ENCODE data around the gene HMGN1.

The HMGN1 gene

GRCh38 chr21:39330001-39330400, 18.9 kb downstream of the HMGN1 start:
- peaks cover 13% of the 10 kb centered on the region for H3K4me1 ChIP-seq (ENCODE audit: control insufficient read depth, insufficient read depth, low read length)
- no peak overlapping the region for H3K4me3 ChIP-seq (ENCODE audit: low read depth, low read length)
- no peak overlapping the region for H3K27ac ChIP-seq (ENCODE audit: low read depth, low read length)
- no peaks in the 10 kb centered on the region for H3K27me3 ChIP-seq (ENCODE audit: control insufficient read depth, insufficient read depth, low read length)
- H3K9ac ChIP-seq (ENCODE audit: low read length): no peak overlapping the region
- H3K36me3 ChIP-seq (ENCODE audit: control insufficient read depth, insufficient read depth, low read length): no peaks in the 10 kb centered on the region
- no peaks in the 10 kb centered on the region for H3K9me3 ChIP-seq (ENCODE audit: control insufficient read depth, insufficient read depth, low read depth, low read length)

GRCh38 chr21:39327727-39328126, 21.2 kb downstream of the HMGN1 start:
- no peaks in the 10 kb centered on the region for H3K9me3 ChIP-seq (ENCODE audit: control insufficient read depth, insufficient read depth, low read depth, low read length)
- no peak overlapping the region for H3K4me3 ChIP-seq (ENCODE audit: low read depth, low read length)
- H3K4me1 ChIP-seq (ENCODE audit: control insufficient read depth, insufficient read depth, low read length): peaks cover 13% of the 10 kb centered on the region
- H3K27me3 ChIP-seq (ENCODE audit: control insufficient read depth, insufficient read depth, low read length): no peaks in the 10 kb centered on the region
- no peak overlapping the region for H3K27ac ChIP-seq (ENCODE audit: low read depth, low read length)
- no peaks in the 10 kb centered on the region for H3K36me3 ChIP-seq (ENCODE audit: control insufficient read depth, insufficient read depth, low read length)
- H3K9ac ChIP-seq (ENCODE audit: low read length): no peak overlapping the region

GRCh38 chr21:39326607-39327307, 22.1 kb downstream of the HMGN1 start:
- Histone ChIP-seq H3K9ac (ENCODE audit: low read length) (no peak overlapping the region), H3K9me3 (ENCODE audit: control insufficient read depth, insufficient read depth, low read depth, low read length) (no peaks in the 10 kb centered on the region)

GRCh38 chr21:39325458-39325857, 23.4 kb downstream of the HMGN1 start:
- H3K4me1 ChIP-seq (ENCODE audit: control insufficient read depth, insufficient read depth, low read length): peaks cover 6% of the 10 kb centered on the region; the same call in 1 of the 2 replicates
- no peak overlapping the region for H3K9ac ChIP-seq (ENCODE audit: low read length)
- no peak overlapping the region for H3K27ac ChIP-seq (ENCODE audit: low read depth, low read length)

More at GRCh38 chr21:39326607-39327307, 22.1 kb downstream of the HMGN1 start:
- Histone ChIP-seq H3K4me1 (ENCODE audit: control insufficient read depth, insufficient read depth, low read length) (peaks cover 8% of the 10 kb centered on the region), H3K27me3 (ENCODE audit: control insufficient read depth, insufficient read depth, low read length) (no peaks in the 10 kb centered on the region), H3K27ac (ENCODE audit: low read depth, low read length) (no peak overlapping the region), H3K4me3 (ENCODE audit: low read depth, low read length) (no peak overlapping the region), H3K36me3 (ENCODE audit: control insufficient read depth, insufficient read depth, low read length) (no peaks in the 10 kb centered on the region)

GRCh38 chr21:39321424-39321823, 27.5 kb downstream of the HMGN1 start:
- H3K9ac ChIP-seq (ENCODE audit: low read length): no peak overlapping the region
- no peaks in the 10 kb centered on the region for H3K9me3 ChIP-seq (ENCODE audit: control insufficient read depth, insufficient read depth, low read depth, low read length)
- peaks cover 4% of the 10 kb centered on the region; the same call in 1 of the 2 replicates for H3K4me1 ChIP-seq (ENCODE audit: control insufficient read depth, insufficient read depth, low read length)
- H3K36me3 ChIP-seq (ENCODE audit: control insufficient read depth, insufficient read depth, low read length): no peaks in the 10 kb centered on the region
- H3K4me3 ChIP-seq (ENCODE audit: low read depth, low read length): no peak overlapping the region
- H3K27ac ChIP-seq (ENCODE audit: low read depth, low read length): no peak overlapping the region
- H3K27me3 ChIP-seq (ENCODE audit: control insufficient read depth, insufficient read depth, low read length): no peaks in the 10 kb centered on the region

More at GRCh38 chr21:39325458-39325857, 23.4 kb downstream of the HMGN1 start:
- Histone ChIP-seq H3K4me3 (ENCODE audit: low read depth, low read length) (no peak overlapping the region), H3K9me3 (ENCODE audit: control insufficient read depth, insufficient read depth, low read depth, low read length) (no peaks in the 10 kb centered on the region), H3K36me3 (ENCODE audit: control insufficient read depth, insufficient read depth, low read length) (no peaks in the 10 kb centered on the region), H3K27me3 (ENCODE audit: control insufficient read depth, insufficient read depth, low read length) (no peaks in the 10 kb centered on the region)

- H3K9ac ChIP-seq (ENCODE audit: low read length): no peak overlapping the region
- no peaks in the 10 kb centered on the region for H3K36me3 ChIP-seq (ENCODE audit: control insufficient read depth, insufficient read depth, low read length)
- H3K4me1 ChIP-seq (ENCODE audit: control insufficient read depth, insufficient read depth, low read length): peaks cover 4% of the 10 kb centered on the region; the same call in 1 of the 2 replicates
- no peaks in the 10 kb centered on the region for H3K27me3 ChIP-seq (ENCODE audit: control insufficient read depth, insufficient read depth, low read length)
- H3K4me3 ChIP-seq (ENCODE audit: low read depth, low read length): no peak overlapping the region
- H3K9me3 ChIP-seq (ENCODE audit: control insufficient read depth, insufficient read depth, low read depth, low read length): no peaks in the 10 kb centered on the region
- no peak overlapping the region for H3K27ac ChIP-seq (ENCODE audit: low read depth, low read length)
These were observed 29.0 kb downstream of the HMGN1 start for GRCh38 chr21:39319814-39320332.

- H3K4me1 ChIP-seq (ENCODE audit: control insufficient read depth, insufficient read depth, low read length): peaks cover 9% of the 10 kb centered on the region
- no peak overlapping the region for H3K4me3 ChIP-seq (ENCODE audit: low read depth, low read length)
- H3K36me3 ChIP-seq (ENCODE audit: control insufficient read depth, insufficient read depth, low read length): no peaks in the 10 kb centered on the region
- H3K9me3 ChIP-seq (ENCODE audit: control insufficient read depth, insufficient read depth, low read depth, low read length): no peaks in the 10 kb centered on the region
- H3K9ac ChIP-seq (ENCODE audit: low read length): no peak overlapping the region
- H3K27ac ChIP-seq (ENCODE audit: low read depth, low read length): no peak overlapping the region
- no peaks in the 10 kb centered on the region for H3K27me3 ChIP-seq (ENCODE audit: control insufficient read depth, insufficient read depth, low read length)
These were observed 29.6 kb downstream of the HMGN1 start for GRCh38 chr21:39319251-39319756.

GRCh38 chr21:39318091-39318959, 30.6 kb downstream of the HMGN1 start:
- Histone ChIP-seq H3K4me3 (ENCODE audit: low read depth, low read length) (no peak overlapping the region), H3K27ac (ENCODE audit: low read depth, low read length) (no peak overlapping the region), H3K36me3 (ENCODE audit: control insufficient read depth, insufficient read depth, low read length) (no peaks in the 10 kb centered on the region), H3K4me1 (ENCODE audit: control insufficient read depth, insufficient read depth, low read length) (peaks cover 9% of the 10 kb centered on the region), H3K27me3 (ENCODE audit: control insufficient read depth, insufficient read depth, low read length) (no peaks in the 10 kb centered on the region), H3K9me3 (ENCODE audit: control insufficient read depth, insufficient read depth, low read depth, low read length) (no peaks in the 10 kb centered on the region), H3K9ac (ENCODE audit: low read length) (no peak overlapping the region)

GRCh38 chr21:39317134-39318090, 31.5 kb downstream of the HMGN1 start:
- Histone ChIP-seq H3K9me3 (ENCODE audit: control insufficient read depth, insufficient read depth, low read depth, low read length) (no peaks in the 10 kb centered on the region), H3K4me1 (ENCODE audit: control insufficient read depth, insufficient read depth, low read length) (peaks cover 9% of the 10 kb centered on the region), H3K9ac (ENCODE audit: low read length) (no peak overlapping the region), H3K36me3 (ENCODE audit: control insufficient read depth, insufficient read depth, low read length) (no peaks in the 10 kb centered on the region), H3K4me3 (ENCODE audit: low read depth, low read length) (no peak overlapping the region), H3K27me3 (ENCODE audit: control insufficient read depth, insufficient read depth, low read length) (no peaks in the 10 kb centered on the region), H3K27ac (ENCODE audit: low read depth, low read length) (no peak overlapping the region)

GRCh38 chr21:39316729-39317128, 32.2 kb downstream of the HMGN1 start:
- H3K27me3 ChIP-seq (ENCODE audit: control insufficient read depth, insufficient read depth, low read length): no peaks in the 10 kb centered on the region
- no peak overlapping the region for H3K27ac ChIP-seq (ENCODE audit: low read depth, low read length)
- no peaks in the 10 kb centered on the region for H3K9me3 ChIP-seq (ENCODE audit: control insufficient read depth, insufficient read depth, low read depth, low read length)
- H3K9ac ChIP-seq (ENCODE audit: low read length): no peak overlapping the region
- no peak overlapping the region for H3K4me3 ChIP-seq (ENCODE audit: low read depth, low read length)
- peaks cover 2% of the 10 kb centered on the region; the same call in 1 of the 2 replicates for H3K36me3 ChIP-seq (ENCODE audit: control insufficient read depth, insufficient read depth, low read length)
- peaks cover 14% of the 10 kb centered on the region for H3K4me1 ChIP-seq (ENCODE audit: control insufficient read depth, insufficient read depth, low read length)
